ENCODE results near the gene TMF1.

TMF1 gene

GRCh38 chr3:68972358-68972979, 79.7 kb downstream of the TMF1 start:
- no peak for FAIRE-seq
